K562 (cell line): Measurements from ENCODE around the gene IFT22. TPM values are rescaled to one million over a fixed set of nuclear protein-coding genes. Genes with fewer than 3 reads are reported as not detected.
A peak's percentile ranks its signal among the peaks of the same experiment; 100 is the strongest.

Experiments used
- KLF16 ChIP-seq: IDR thresholded peaks from 2 replicates; pipeline ENCODE4 v1.6.1; 2016; ENCODE audit warnings: antibody characterized with exemption
- MCM5 ChIP-seq: fragments of 450-650 bp; IDR thresholded peaks from 2 replicates; pipeline ENCODE4 v1.6.1; 2016; ENCODE audit warnings: low read depth
- PATZ1 ChIP-seq: fragments of 250-450 bp; sonication (Bioruptor Pico); IDR thresholded peaks from 2 replicates; pipeline ENCODE4 v1.5.0; 2020; ENCODE audit warnings: mild to moderate bottlenecking, borderline replicate concordance
- SAFB ChIP-seq: fragments of 200-400 bp; formaldehyde crosslinking; IDR thresholded peaks from 2 replicates; pipeline ENCODE4 v1.6.1; 2017; ENCODE audit warnings: low read depth, low read length, borderline replicate concordance
- VEZF1 ChIP-seq: fragments of 200-800 bp; sonication (Bioruptor generic); IDR thresholded peaks from 2 replicates; pipeline ENCODE4 v1.6.1; 2017; ENCODE audit warnings: missing genetic modification characterization, missing compliant biosample characterization
- ZBTB40 ChIP-seq, 2 experiments: fragments of 450-650 bp in 1 of 2; sonication (generic) in 1 of 2; formaldehyde crosslinking in 1 of 2; IDR thresholded peaks; 2 replicates each; pipeline versions ENCODE4 v1.7.1 to v1.9.0; 2016 to 2022; ENCODE audit warnings: inconsistent platforms in 1 of 2, mild to moderate bottlenecking in 1 of 2, missing genetic modification reagents in 1 of 2
- ZBTB49 ChIP-seq: sonication (generic); formaldehyde crosslinking; IDR thresholded peaks from 2 replicates; pipeline ENCODE4 v1.8.0; 2022; ENCODE audit warnings: missing genetic modification reagents, mild to moderate bottlenecking, borderline replicate concordance
- ZNF217 ChIP-seq: sonication (generic); formaldehyde crosslinking; IDR thresholded peaks from 2 replicates; pipeline ENCODE4 v1.8.0; 2022; ENCODE audit warnings: mild to moderate bottlenecking, missing genetic modification reagents
- ZNF511 ChIP-seq: sonication (generic); formaldehyde crosslinking; IDR thresholded peaks from 2 replicates; pipeline ENCODE4 v1.8.0; 2022; ENCODE audit warnings: mild to moderate bottlenecking, missing genetic modification reagents
- polyA plus RNA-seq, 8 experiments: library from polyadenylated mRNA; depleted of rRNA in 4 of 8; stranded (reverse) in 5 of 8; unstranded in 3 of 8; fragments of >200 nt; fragmentation: Nextera tagmentation in 2 of 8; fragmentation: Illumina TruSeq in 1 of 8; extraction: Ambion mirVana in 2 of 8; extraction: Trizol in 1 of 8; gene quantifications; 2 replicates each; pipeline versions ENCODE4 v1.2.1 to v1.2.3, GENCODE V29; 2011 to 2014; ENCODE audit warnings: inconsistent platforms in 1 of 8, missing spikeins in 1 of 8
- total RNA-seq, 7 experiments: library from RNA; depleted of rRNA in 6 of 7; stranded (reverse); fragments of >200 nt in 6 of 7; fragmentation: Illumina TruSeq in 2 of 7; extraction: Trizol in 2 of 7; gene quantifications; 2 replicates each; pipeline versions ENCODE4 v1.2.1 to v1.2.3, GENCODE V29; 2011 to 2021; ENCODE audit warnings: low replicate concordance in 1 of 7

Gene IFT22
- total and polyA plus RNA-seq, 9 of the 15 experiments (the other 6 are each of a cell fraction or from before 2014, with no cell fraction given): 6.3 to 18.2 (median 7.7) TPM

GRCh38 chr7:101265622-101266516, 55.7 kb downstream of the IFT22 start (continued):
- no peak for TF ChIP-seq ZBTB49
- TF ChIP-seq ZNF217 (CRISPR knock-in tag): no peak
- TF ChIP-seq MCM5: no peak
- TF ChIP-seq PATZ1: no peak
- no peak for TF ChIP-seq SAFB
- TF ChIP-seq ZNF511: no peak
- peak; percentile 91 for TF ChIP-seq KLF16
- TF ChIP-seq ZBTB40 (IDR thresholded peaks at IDR 0.05): 0 out of 2 replicates have a peak, but pooled peaks have one; percentile 17
- TF ChIP-seq ZBTB40 (CRISPR knock-in tag; IDR thresholded peaks at IDR 0.05): no peak
- TF ChIP-seq VEZF1 (CRISPR knock-in tag): peak; percentile 61
